MCF 10A (cell line): ENCODE results near the gene ZNFX1. TPM values are rescaled to one million over a fixed set of nuclear protein-coding genes. Genes with fewer than 3 reads are reported as not detected.
A peak's percentile ranks its signal among the peaks of the same experiment; 100 is the strongest.

Source experiments
- BruUV-seq: library from RNA; stranded (reverse); fragments of 400-500 nt; replicated peaks from 2 replicates; lab custom pipeline; 2021; lab: Mats Ljungman, UMichigan
- CTCF ChIA-PET: fragments of 300-600 bp; sonication (Branson Sonifier 250); formaldehyde crosslinking; extraction: SDS; loops from one replicate; lab custom pipeline; 2021; ENCODE audit warnings: antibody characterized with exemption, inconsistent platforms; lab: Yijun Ruan, JAX
- POLR2A ChIA-PET: fragments of 300-600, 350-650 bp; sonication (Branson Sonifier 250); formaldehyde crosslinking; extraction: SDS; loops from one replicate; lab custom pipeline; 2020; ENCODE audit warnings: antibody characterized with exemption, inconsistent platforms; lab: Yijun Ruan, JAX
- DNase-seq: peaks from one replicate; pipeline ENCODE4 v3.0.0-alpha.2; 2018; ENCODE audit not compliant: unreplicated experiment
- H3K27ac Mint-ChIP-seq: one replicate; pipeline ENCODE4 v1.8.0; 2022; ENCODE audit warnings: mild to moderate bottlenecking, low read depth, mixed read lengths; ENCODE audit not compliant: unreplicated experiment
- H3K27me3 Mint-ChIP-seq: one replicate; pipeline ENCODE4 v1.8.0; 2022; ENCODE audit warnings: mixed read lengths; ENCODE audit not compliant: insufficient read depth, unreplicated experiment
- H3K36me3 Mint-ChIP-seq: one replicate; pipeline ENCODE4 v1.8.0; 2022; ENCODE audit warnings: mild to moderate bottlenecking, moderate library complexity, mixed read lengths; ENCODE audit not compliant: insufficient read depth, unreplicated experiment
- H3K4me1 Mint-ChIP-seq: one replicate; pipeline ENCODE4 v1.8.0; 2022; ENCODE audit warnings: mixed read lengths; ENCODE audit not compliant: insufficient read depth, unreplicated experiment
- H3K4me3 Mint-ChIP-seq: one replicate; pipeline ENCODE4 v1.8.0; 2022; ENCODE audit warnings: mild to moderate bottlenecking, moderate library complexity, mixed read lengths; ENCODE audit not compliant: unreplicated experiment
- H3K9me3 Mint-ChIP-seq: one replicate; pipeline ENCODE4 v1.8.0; 2022; ENCODE audit warnings: mixed read lengths; ENCODE audit not compliant: unreplicated experiment
- intact Hi-C: fragments of 100-400 bp; cut with micrococcal nuclease; formaldehyde crosslinking; loops from 2 replicates; pipeline ENCODE4 v1.14.1; 2022
- total RNA-seq: library from RNA; stranded (reverse); gene quantifications from 2 replicates; pipeline ENCODE4 v1.2.3, GENCODE V29; 2022
- TF ChIP-seq, protein P1 (sequence below): fragments of 200-600 bp; IDR thresholded peaks from one replicate; pipeline ENCODE4 v1.8.0; 2022; ENCODE audit warnings: antibody characterized with exemption, mild to moderate bottlenecking; ENCODE audit not compliant: unreplicated experiment

ZNFX1 gene
- total RNA-seq, 1 experiment from 2014 or later: 24.3 TPM

DNA sequence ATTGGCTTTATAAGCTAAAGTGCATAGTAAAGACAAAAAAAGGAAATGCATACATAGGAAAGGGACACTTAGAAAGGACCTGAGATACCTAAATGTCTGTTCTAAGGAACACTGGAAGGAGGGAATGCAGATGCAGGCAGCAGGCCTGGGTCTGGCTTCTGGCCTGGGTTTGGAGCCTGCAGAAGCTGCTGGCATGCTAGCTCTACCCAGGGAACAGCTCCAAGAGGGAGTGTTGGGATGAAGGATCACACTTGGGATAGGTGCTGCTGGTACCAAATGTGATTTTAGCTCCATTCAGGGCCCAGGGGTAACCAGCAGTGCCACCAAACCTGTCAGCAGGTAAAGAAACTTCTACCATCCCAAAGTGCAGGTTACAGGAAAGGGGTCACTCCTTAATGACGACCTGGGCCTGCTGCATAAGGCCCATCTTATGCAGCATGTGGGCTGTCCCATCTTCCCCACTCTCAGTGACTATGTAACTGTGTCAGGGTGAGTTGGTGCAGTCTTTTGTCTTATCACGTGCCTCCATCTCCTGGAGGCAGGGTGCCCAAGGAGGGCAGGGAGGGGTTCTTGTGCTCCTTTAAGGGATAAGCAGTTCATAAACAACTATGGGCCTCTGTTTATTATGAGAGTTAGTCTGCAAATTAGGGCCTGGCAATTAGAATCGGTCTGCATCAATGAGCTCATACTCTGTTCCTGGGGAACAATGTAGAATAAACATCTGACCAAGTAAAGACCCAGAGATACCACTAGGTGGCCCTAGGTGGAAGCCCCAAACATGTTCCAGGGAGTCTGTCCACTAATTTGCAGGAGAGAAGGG is 31.7 kb downstream of the ZNFX1 start:
- POLR2A ChIA-PET: interaction anchor here (0.7 to 5.4 kb wide), 10 partner anchors 8 to 158 kb away, joined by 3 to 33 read pairs (median 6); partner anchors contain the start of genes DDX27 and STAU1

DNA sequence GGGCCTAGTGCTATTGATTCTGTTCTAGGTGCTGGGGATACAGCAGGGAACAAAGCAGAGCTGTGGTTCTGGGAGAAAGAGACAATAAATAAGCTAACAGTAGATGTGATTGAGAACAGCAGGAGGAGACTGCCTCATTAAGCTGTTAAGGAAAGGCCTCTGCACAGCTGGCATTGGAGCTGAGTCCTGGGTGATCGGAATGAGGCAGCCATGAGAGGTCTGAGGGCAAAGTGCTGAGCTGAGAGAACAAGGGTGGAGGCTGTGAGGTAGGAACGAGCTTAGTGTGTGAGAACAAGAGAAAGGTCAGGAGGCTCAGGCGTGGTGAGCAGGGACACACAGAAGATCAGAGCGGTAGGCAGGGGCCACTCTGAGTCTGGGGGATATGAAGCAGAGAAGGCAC is 40.3 kb downstream of the ZNFX1 start:
- ChIA-PET CTCF (interaction anchor here (0.6 to 2.6 kb wide), 8 partner anchors 9 to 371 kb away, joined by 3 to 18 read pairs (median 4); partner anchors contain the start of gene DDX27), POLR2A (interaction anchor here (0.5 to 3.0 kb wide), 5 partner anchors 9 to 222 kb away, joined by 3 to 19 read pairs (median 6); partner anchors contain the start of gene DDX27)
- Mint-ChIP-seq H3K4me3 (no peak overlapping the region), H3K27me3 (no peaks in the 10 kb centered on the region), H3K9me3 (no peaks in the 10 kb centered on the region), H3K4me1 (no peaks in the 10 kb centered on the region), H3K27ac (peak overlapping the region; percentile 8), H3K36me3 (peaks cover 83% of the 10 kb centered on the region)
- TF ChIP-seq, protein P1, sequence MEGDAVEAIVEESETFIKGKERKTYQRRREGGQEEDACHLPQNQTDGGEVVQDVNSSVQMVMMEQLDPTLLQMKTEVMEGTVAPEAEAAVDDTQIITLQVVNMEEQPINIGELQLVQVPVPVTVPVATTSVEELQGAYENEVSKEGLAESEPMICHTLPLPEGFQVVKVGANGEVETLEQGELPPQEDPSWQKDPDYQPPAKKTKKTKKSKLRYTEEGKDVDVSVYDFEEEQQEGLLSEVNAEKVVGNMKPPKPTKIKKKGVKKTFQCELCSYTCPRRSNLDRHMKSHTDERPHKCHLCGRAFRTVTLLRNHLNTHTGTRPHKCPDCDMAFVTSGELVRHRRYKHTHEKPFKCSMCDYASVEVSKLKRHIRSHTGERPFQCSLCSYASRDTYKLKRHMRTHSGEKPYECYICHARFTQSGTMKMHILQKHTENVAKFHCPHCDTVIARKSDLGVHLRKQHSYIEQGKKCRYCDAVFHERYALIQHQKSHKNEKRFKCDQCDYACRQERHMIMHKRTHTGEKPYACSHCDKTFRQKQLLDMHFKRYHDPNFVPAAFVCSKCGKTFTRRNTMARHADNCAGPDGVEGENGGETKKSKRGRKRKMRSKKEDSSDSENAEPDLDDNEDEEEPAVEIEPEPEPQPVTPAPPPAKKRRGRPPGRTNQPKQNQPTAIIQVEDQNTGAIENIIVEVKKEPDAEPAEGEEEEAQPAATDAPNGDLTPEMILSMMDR: no peak
- BruUV-seq: no TSS peak
- no peak for DNase-seq
- intact Hi-C loops: no loop called here

More for the DNA sequence above, 31.7 kb downstream of the ZNFX1 start:
- TF ChIP-seq, protein P1: peak; percentile 52
- Mint-ChIP-seq H3K9me3 (no peaks in the 10 kb centered on the region), H3K36me3 (peaks cover 96% of the 10 kb centered on the region), H3K4me1 (no peaks in the 10 kb centered on the region), H3K27me3 (no peaks in the 10 kb centered on the region), H3K4me3 (no peak overlapping the region), H3K27ac (no peak overlapping the region)
- CTCF ChIA-PET: interaction anchor here (0.6 to 3.5 kb wide), 20 partner anchors 8 to 362 kb away, joined by 3 to 18 read pairs (median 4); no protein-coding TSS in a partner anchor
- DNase-seq: peak; percentile 62
- no TSS peak for BruUV-seq
- intact Hi-C loops: loop anchor here (1.0 to 2.0 kb wide), 3 partner anchors 33 to 288 kb away; partner anchors contain the start of gene ZNFX1

DNA sequence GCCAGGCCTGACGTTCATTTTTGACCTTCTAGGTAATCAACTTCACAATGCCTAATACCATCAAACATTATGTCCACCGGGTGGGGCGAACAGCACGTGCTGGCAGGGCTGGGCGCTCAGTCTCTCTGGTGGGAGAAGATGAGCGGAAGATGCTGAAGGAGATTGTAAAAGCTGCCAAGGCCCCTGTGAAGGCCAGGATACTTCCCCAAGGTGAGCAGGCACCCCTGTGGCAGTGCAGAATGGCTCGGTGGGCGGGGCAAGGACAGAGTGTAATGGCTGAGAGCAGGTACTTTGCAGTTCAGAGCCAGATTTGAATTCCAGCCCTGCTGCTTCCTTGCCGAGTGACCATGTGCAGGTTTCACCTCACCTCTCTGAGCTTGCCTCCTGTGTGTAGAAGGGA is 41.6 kb downstream of the ZNFX1 start:
- no peaks in the 10 kb centered on the region for H3K27me3 Mint-ChIP-seq
- ChIA-PET POLR2A (interaction anchor here (2.1 to 3.0 kb wide), 2 partner anchors 10 to 13 kb away, joined by 6 to 14 read pairs; no protein-coding TSS in a partner anchor), CTCF (interaction anchor here (3.4 kb wide), 1 partner anchor 10 kb away, joined by 16 read pairs; no protein-coding TSS in a partner anchor)
- peaks cover 82% of the 10 kb centered on the region for H3K36me3 Mint-ChIP-seq
- no peak overlapping the region for H3K4me3 Mint-ChIP-seq
- TF ChIP-seq, protein P1: no peak
- no peaks in the 10 kb centered on the region for H3K4me1 Mint-ChIP-seq
- H3K9me3 Mint-ChIP-seq: no peaks in the 10 kb centered on the region
- BruUV-seq: no TSS peak
- intact Hi-C loops: no loop called here
- DNase-seq: no peak
- no peak overlapping the region for H3K27ac Mint-ChIP-seq

DNA sequence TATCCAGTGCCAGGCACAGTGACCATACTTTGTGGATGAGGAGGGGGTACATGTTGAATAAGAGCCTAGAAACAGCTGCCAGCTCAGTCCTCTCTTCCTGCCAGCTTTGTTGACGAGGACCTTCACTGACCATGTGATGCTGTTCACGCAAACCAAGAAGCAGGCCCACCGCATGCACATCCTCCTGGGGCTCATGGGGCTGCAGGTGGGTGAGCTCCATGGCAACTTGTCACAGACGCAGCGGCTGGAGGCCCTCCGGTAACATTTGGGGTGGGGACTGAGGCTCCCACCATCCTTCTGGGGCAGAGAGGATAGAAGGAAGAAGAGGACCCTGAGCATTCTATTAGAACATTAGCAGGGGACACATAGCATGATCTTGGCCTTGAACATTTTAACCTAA is 43.0 kb downstream of the ZNFX1 start:
- CTCF ChIA-PET: interaction anchor here (1.2 to 3.4 kb wide), 4 partner anchors 9 to 19 kb away, joined by 4 to 16 read pairs (median 6); no protein-coding TSS in a partner anchor
- Mint-ChIP-seq H3K4me1 (no peaks in the 10 kb centered on the region), H3K4me3 (no peak overlapping the region), H3K27me3 (no peaks in the 10 kb centered on the region), H3K9me3 (no peaks in the 10 kb centered on the region), H3K27ac (peak overlapping the region; percentile 40), H3K36me3 (peaks cover 82% of the 10 kb centered on the region)
- no TSS peak for BruUV-seq
- intact Hi-C loops: no loop called here
- POLR2A ChIA-PET: interaction anchor here (1.2 kb wide), 1 partner anchor 33 kb away, joined by 4 read pairs; no protein-coding TSS in a partner anchor
- TF ChIP-seq, protein P1: no peak
- no peak for DNase-seq
